ENCODE data around the gene BLTP1. TPM values are rescaled to one million over a fixed set of nuclear protein-coding genes. Genes with fewer than 3 reads are reported as not detected.

The BLTP1 gene
- total and polyA plus RNA-seq, 9 donors: 30.0 to 56.1 (median 42.4) TPM

DNA sequence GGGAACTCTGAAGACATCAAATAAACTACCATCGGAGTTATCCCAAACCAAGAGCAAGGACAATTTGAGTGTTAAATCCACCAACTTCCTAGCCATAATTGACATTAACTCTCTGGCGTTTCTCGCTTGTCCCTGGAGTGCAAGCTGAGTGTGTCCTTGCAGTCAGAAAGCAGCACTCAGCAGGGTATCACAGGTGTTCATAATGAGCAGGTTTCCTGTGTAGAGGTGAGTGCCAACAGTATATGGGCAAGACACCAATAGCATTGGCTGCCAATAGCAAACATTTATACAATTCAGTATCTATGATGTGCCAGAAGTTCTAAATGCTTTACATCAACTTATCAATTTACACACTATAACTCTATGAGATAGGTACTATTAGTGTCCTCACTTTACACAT lies 11.2 kb downstream of the BLTP1 start:
- Histone ChIP-seq H3K27ac (ENCODE audit: low read length) (no peak overlapping the region), H3K36me3 (ENCODE audit: control insufficient read depth, insufficient read depth, low read length) (no peaks in the 10 kb centered on the region), H3K9me3 (replicated peaks; ENCODE audit: control insufficient read depth, low read depth, low read length) (no peaks in the 10 kb centered on the region), H3K27me3 (ENCODE audit: control insufficient read depth, insufficient read depth, low read length) (no peaks in the 10 kb centered on the region), H3K4me1 (ENCODE audit: control insufficient read depth, insufficient read depth, low read length) (no peaks in the 10 kb centered on the region), H3K4me3 (ENCODE audit: low read length) (no peak overlapping the region)
- DNase-seq: no peak
- WGBS (ENCODE audit: insufficient coverage): 86% methylated on average over 1 of the region's 3 CpGs

DNA sequence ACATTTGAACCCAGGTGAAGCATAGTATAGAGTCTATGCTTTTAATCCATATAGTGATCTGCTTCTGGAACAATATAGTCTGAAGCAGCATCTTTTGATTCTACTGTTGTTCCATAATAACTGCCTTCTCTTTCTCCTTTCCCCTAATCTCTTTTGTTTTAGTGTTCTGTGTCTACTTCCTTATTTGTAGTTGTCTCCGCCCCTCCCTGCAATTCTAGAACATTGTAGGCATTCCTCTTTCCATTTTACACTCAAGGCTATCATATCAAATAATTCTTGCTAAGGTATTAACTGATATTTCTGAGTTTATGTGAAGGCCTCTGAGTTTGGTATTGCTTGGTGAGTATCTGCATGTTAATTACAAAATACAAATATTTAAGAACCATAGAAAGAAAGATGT lies 11.6 kb downstream of the BLTP1 start:
- WGBS (ENCODE audit: insufficient coverage): no CpG with 5 or more reads among the region's 1 CpG
- Histone ChIP-seq H3K4me1 (ENCODE audit: control insufficient read depth, insufficient read depth, low read length) (no peaks in the 10 kb centered on the region), H3K27ac (ENCODE audit: low read length) (no peak overlapping the region), H3K27me3 (ENCODE audit: control insufficient read depth, insufficient read depth, low read length) (no peaks in the 10 kb centered on the region), H3K9me3 (replicated peaks; ENCODE audit: control insufficient read depth, low read depth, low read length) (no peaks in the 10 kb centered on the region), H3K36me3 (ENCODE audit: control insufficient read depth, insufficient read depth, low read length) (no peaks in the 10 kb centered on the region), H3K4me3 (ENCODE audit: low read length) (no peak overlapping the region)
- no peak for DNase-seq

DNA sequence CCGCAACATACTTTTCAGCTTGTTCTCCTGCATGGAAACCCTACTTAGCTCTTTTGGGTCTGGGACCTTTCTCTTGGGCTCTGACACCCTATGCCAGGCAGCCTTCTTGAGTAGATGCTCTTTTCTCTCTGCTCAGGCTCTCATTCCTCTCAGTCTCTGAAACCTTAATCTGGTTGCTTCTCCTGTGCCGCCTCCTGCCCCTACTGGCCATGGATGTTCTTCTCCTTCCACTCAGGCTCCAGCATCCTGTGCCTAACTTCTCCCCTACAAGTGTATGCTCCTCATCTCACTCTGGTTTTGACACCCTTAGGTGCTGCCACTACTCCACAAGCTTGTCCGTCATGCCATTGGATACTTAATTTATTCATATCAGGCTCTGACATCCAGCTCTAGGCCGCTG lies 15.2 kb downstream of the BLTP1 start:
- Histone ChIP-seq H3K27ac (ENCODE audit: low read length) (no peak overlapping the region), H3K9me3 (replicated peaks; ENCODE audit: control insufficient read depth, low read depth, low read length) (no peaks in the 10 kb centered on the region), H3K4me3 (ENCODE audit: low read length) (no peak overlapping the region), H3K36me3 (ENCODE audit: control insufficient read depth, insufficient read depth, low read length) (no peaks in the 10 kb centered on the region), H3K27me3 (ENCODE audit: control insufficient read depth, insufficient read depth, low read length) (no peaks in the 10 kb centered on the region), H3K4me1 (ENCODE audit: control insufficient read depth, insufficient read depth, low read length) (no peaks in the 10 kb centered on the region)
- DNase-seq: no peak
- WGBS (ENCODE audit: insufficient coverage): 95% methylated on average over 4 of the region's 4 CpGs

- Histone ChIP-seq H3K4me3 (ENCODE audit: low read length) (no peak overlapping the region), H3K36me3 (ENCODE audit: control insufficient read depth, insufficient read depth, low read length) (peaks cover 2% of the 10 kb centered on the region), H3K27ac (ENCODE audit: low read length) (no peak overlapping the region), H3K27me3 (ENCODE audit: control insufficient read depth, insufficient read depth, low read length) (no peaks in the 10 kb centered on the region), H3K4me1 (ENCODE audit: control insufficient read depth, insufficient read depth, low read length) (no peaks in the 10 kb centered on the region), H3K9me3 (replicated peaks; ENCODE audit: control insufficient read depth, low read depth, low read length) (no peaks in the 10 kb centered on the region)
- DNase-seq: peak; percentile 18
- no CpG with 5 or more reads among the region's 1 CpG for WGBS (ENCODE audit: insufficient coverage)
Measured at GRCh38 chr4:122170775-122171174, 18.6 kb downstream of the BLTP1 start.

DNA sequence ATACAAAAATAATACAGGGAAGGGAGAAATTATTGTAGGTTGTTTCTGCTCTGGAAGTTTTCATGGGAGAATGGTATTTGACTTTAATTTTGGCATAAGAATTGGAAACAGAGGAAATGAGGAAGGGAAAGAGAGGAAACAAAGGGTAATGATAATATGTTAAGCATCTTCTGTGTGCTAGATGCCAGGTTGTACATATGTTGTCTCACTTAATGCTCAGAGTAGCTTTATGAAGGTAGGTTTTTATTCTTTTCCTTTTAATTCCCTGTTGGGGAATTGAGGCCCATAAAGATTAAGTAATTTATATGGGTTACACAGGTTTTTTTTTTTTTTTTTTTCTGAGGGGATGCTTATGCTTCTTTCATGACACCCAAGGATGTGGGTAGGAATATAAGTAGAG lies 19.2 kb downstream of the BLTP1 start:
- H3K27ac ChIP-seq (ENCODE audit: low read length): no peak overlapping the region
- no peaks in the 10 kb centered on the region for H3K27me3 ChIP-seq (ENCODE audit: control insufficient read depth, insufficient read depth, low read length)
- peaks cover 2% of the 10 kb centered on the region for H3K36me3 ChIP-seq (ENCODE audit: control insufficient read depth, insufficient read depth, low read length)
- no peak overlapping the region for H3K4me3 ChIP-seq (ENCODE audit: low read length)
- no peaks in the 10 kb centered on the region for H3K4me1 ChIP-seq (ENCODE audit: control insufficient read depth, insufficient read depth, low read length)
- no peaks in the 10 kb centered on the region for H3K9me3 ChIP-seq (replicated peaks; ENCODE audit: control insufficient read depth, low read depth, low read length)
- DNase-seq: peak; percentile 68

- Histone ChIP-seq H3K27ac (ENCODE audit: low read length) (no peak overlapping the region), H3K9me3 (replicated peaks; ENCODE audit: control insufficient read depth, low read depth, low read length) (no peaks in the 10 kb centered on the region), H3K4me1 (ENCODE audit: control insufficient read depth, insufficient read depth, low read length) (no peaks in the 10 kb centered on the region), H3K4me3 (ENCODE audit: low read length) (no peak overlapping the region), H3K36me3 (ENCODE audit: control insufficient read depth, insufficient read depth, low read length) (peaks cover 7% of the 10 kb centered on the region), H3K27me3 (ENCODE audit: control insufficient read depth, insufficient read depth, low read length) (no peaks in the 10 kb centered on the region)
- no peak for DNase-seq
- no CpG with 5 or more reads among the region's 1 CpG for WGBS (ENCODE audit: insufficient coverage)
Measured at GRCh38 chr4:122172266-122172665, 20.1 kb downstream of the BLTP1 start.

- Histone ChIP-seq H3K27ac (ENCODE audit: low read length) (no peak overlapping the region), H3K4me1 (ENCODE audit: control insufficient read depth, insufficient read depth, low read length) (no peaks in the 10 kb centered on the region), H3K9me3 (replicated peaks; ENCODE audit: control insufficient read depth, low read depth, low read length) (no peaks in the 10 kb centered on the region), H3K27me3 (ENCODE audit: control insufficient read depth, insufficient read depth, low read length) (no peaks in the 10 kb centered on the region), H3K4me3 (ENCODE audit: low read length) (no peak overlapping the region), H3K36me3 (ENCODE audit: control insufficient read depth, insufficient read depth, low read length) (peaks cover 14% of the 10 kb centered on the region)
- no CpG with 5 or more reads among the region's 1 CpG for WGBS (ENCODE audit: insufficient coverage)
- DNase-seq: no peak
Measured at GRCh38 chr4:122178961-122179360, 26.8 kb downstream of the BLTP1 start.

DNA sequence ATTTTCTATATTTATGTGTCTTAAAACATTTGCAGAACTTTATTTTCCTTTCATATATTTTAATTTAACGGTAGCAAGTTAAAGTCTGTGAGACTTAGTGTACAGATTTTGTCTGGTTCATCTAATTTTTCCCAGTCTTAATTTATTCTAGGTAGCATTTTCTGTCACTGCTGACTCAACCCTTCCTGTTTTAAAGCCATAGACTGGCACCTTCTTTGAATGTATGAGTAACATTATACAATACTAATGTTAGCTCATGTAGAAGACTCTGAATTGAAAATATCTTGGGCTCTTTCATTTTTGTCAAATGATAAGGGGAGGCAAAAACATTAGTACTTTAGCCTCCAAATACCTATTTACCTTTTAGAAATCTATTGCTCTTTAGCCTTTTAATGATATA lies 43.6 kb downstream of the BLTP1 start:
- Histone ChIP-seq H3K4me1 (ENCODE audit: control insufficient read depth, insufficient read depth, low read length) (no peaks in the 10 kb centered on the region), H3K27ac (ENCODE audit: low read length) (no peak overlapping the region), H3K27me3 (ENCODE audit: control insufficient read depth, insufficient read depth, low read length) (no peaks in the 10 kb centered on the region), H3K36me3 (ENCODE audit: control insufficient read depth, insufficient read depth, low read length) (peaks cover 7% of the 10 kb centered on the region), H3K9me3 (replicated peaks; ENCODE audit: control insufficient read depth, low read depth, low read length) (no peaks in the 10 kb centered on the region), H3K4me3 (ENCODE audit: low read length) (no peak overlapping the region)
- no peak for DNase-seq
- no CpG with 5 or more reads among the region's 1 CpG for WGBS (ENCODE audit: insufficient coverage)

Other genes starting within 250 kb of the BLTP1 start
- 0.93 TPM for gene TRPC3, start 200.3 kb upstream of the BLTP1 start, total RNA-seq
- 1 to 10 TPM in 2 of 8 donors, under 1 TPM in 6; 0.52 to 1.7 (median 0.78) TPM for gene TRPC3, start 200.3 kb upstream of the BLTP1 start, polyA plus RNA-seq (ENCODE audit: insufficient read depth in 1 of 8, insufficient read length in 8 of 8, low replicate concordance in 1 of 8)
- gene ADAD1, start 226.7 kb downstream of the BLTP1 start, total RNA-seq: not detected
- gene ADAD1, start 226.7 kb downstream of the BLTP1 start, polyA plus RNA-seq (ENCODE audit: insufficient read depth in 1 of 8, insufficient read length in 8 of 8, low replicate concordance in 1 of 8): not detected